Ishikawa (cell line): ENCODE data around the gene FNDC5.

Source experiments
- EGR1 ChIP-seq: IDR thresholded peaks from 2 replicates; pipeline ENCODE4 v1.6.1; 2012
- EP300 ChIP-seq: IDR thresholded peaks from 2 replicates; pipeline ENCODE4 v1.6.1; 2012; ENCODE audit warnings: borderline replicate concordance
- FOXM1 ChIP-seq: IDR thresholded peaks from 2 replicates; pipeline ENCODE4 v1.6.1; 2012; ENCODE audit warnings: low read depth, borderline replicate concordance
- NFIC ChIP-seq: IDR thresholded peaks from 2 replicates; pipeline ENCODE4 v1.6.1; 2012
- RAD21 ChIP-seq: IDR thresholded peaks from 2 replicates; pipeline ENCODE4 v1.6.1; 2012; ENCODE audit warnings: low read depth
- TF ChIP-seq, protein P1 (sequence below): IDR thresholded peaks from 2 replicates; pipeline ENCODE4 v1.6.1; 2012; ENCODE audit warnings: low read depth, mild to moderate bottlenecking
- TF ChIP-seq, protein P2 (sequence below): IDR thresholded peaks from 2 replicates; pipeline ENCODE4 v1.6.1; 2012

DNA sequence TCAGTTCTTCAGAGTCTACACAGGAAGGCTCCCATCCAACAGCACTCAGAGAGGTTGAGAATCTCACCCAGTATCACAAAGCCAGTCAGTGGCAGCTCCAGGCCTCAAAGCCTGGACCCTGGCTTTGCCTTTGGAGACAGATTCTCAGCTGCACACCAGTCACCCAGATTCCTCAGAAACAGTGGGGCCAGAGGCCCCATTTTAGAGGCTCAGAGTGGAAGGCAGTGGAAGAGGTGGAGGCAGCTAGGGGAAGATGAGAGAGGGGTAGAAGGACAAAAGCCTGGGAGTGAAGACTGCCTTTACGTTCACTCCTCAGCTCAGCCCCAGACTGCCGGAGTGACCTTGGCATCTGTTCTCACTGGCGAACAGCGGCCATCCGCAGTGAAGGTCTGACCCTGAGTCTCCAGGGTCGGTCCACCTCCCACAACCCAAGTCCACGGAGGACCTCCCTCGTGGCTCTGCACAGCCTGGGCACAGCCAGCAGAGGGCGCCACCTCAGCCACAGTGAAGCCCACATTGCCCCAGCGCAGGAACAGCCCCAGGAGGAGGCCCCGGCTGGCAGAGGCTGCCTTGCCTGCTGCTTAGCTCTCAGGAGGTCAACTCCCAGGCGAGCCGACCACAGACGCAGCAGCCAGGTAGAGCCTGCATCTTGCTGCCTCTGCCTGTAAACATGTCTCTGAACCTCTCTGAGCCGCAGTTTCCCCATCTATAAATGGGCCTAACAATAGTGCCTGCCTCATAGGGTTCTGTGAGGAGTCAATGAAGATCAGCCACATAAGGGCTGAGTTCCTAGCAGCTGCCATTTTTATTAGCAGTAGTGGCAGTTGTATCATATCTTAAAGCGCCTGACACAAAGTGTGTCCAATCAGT, 5.9 kb upstream of the FNDC5 start:
- TF ChIP-seq EP300 = no peak
- TF ChIP-seq, protein P1, sequence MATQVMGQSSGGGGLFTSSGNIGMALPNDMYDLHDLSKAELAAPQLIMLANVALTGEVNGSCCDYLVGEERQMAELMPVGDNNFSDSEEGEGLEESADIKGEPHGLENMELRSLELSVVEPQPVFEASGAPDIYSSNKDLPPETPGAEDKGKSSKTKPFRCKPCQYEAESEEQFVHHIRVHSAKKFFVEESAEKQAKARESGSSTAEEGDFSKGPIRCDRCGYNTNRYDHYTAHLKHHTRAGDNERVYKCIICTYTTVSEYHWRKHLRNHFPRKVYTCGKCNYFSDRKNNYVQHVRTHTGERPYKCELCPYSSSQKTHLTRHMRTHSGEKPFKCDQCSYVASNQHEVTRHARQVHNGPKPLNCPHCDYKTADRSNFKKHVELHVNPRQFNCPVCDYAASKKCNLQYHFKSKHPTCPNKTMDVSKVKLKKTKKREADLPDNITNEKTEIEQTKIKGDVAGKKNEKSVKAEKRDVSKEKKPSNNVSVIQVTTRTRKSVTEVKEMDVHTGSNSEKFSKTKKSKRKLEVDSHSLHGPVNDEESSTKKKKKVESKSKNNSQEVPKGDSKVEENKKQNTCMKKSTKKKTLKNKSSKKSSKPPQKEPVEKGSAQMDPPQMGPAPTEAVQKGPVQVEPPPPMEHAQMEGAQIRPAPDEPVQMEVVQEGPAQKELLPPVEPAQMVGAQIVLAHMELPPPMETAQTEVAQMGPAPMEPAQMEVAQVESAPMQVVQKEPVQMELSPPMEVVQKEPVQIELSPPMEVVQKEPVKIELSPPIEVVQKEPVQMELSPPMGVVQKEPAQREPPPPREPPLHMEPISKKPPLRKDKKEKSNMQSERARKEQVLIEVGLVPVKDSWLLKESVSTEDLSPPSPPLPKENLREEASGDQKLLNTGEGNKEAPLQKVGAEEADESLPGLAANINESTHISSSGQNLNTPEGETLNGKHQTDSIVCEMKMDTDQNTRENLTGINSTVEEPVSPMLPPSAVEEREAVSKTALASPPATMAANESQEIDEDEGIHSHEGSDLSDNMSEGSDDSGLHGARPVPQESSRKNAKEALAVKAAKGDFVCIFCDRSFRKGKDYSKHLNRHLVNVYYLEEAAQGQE = 0 out of 2 replicates have a peak, but pooled peaks have one; percentile 11
- TF ChIP-seq RAD21 = peak; percentile 63
- no peak for TF ChIP-seq FOXM1
- TF ChIP-seq NFIC = no peak
- TF ChIP-seq, protein P2, sequence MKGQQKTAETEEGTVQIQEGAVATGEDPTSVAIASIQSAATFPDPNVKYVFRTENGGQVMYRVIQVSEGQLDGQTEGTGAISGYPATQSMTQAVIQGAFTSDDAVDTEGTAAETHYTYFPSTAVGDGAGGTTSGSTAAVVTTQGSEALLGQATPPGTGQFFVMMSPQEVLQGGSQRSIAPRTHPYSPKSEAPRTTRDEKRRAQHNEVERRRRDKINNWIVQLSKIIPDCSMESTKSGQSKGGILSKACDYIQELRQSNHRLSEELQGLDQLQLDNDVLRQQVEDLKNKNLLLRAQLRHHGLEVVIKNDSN = no peak
- TF ChIP-seq EGR1 = no peak
